Tibial nerve (tissue), 4 donors: ENCODE measurements around the gene DHFR2.

Experiments
- EP300 ChIP-seq, 2 donors: sonication (generic); formaldehyde crosslinking; IDR thresholded peaks; one replicate each; pipeline ENCODE4 v1.6.1; 2017; ENCODE audit warnings: antibody characterized with exemption in 2 of 2, mild to moderate bottlenecking in 1 of 2
- POLR2A ChIP-seq, 2 donors: fragments of 450-650 bp; IDR thresholded peaks; one replicate each; pipeline ENCODE4 v1.6.1; 2017; ENCODE audit warnings: antibody characterized with exemption in 2 of 2, mild to moderate bottlenecking in 2 of 2, moderate library complexity in 2 of 2
- TF ChIP-seq, protein P1 (sequence below), 5 experiments: fragments of 200-600 bp in 3 of 5; fragments of 450-650 bp in 2 of 5; sonication (generic) in 3 of 5; IDR thresholded peaks; one replicate each; pipeline ENCODE4 v1.5.1; 2016 to 2019; ENCODE audit warnings: antibody characterized with exemption in 5 of 5, mild to moderate bottlenecking in 3 of 5, moderate library complexity in 2 of 5

DNA sequence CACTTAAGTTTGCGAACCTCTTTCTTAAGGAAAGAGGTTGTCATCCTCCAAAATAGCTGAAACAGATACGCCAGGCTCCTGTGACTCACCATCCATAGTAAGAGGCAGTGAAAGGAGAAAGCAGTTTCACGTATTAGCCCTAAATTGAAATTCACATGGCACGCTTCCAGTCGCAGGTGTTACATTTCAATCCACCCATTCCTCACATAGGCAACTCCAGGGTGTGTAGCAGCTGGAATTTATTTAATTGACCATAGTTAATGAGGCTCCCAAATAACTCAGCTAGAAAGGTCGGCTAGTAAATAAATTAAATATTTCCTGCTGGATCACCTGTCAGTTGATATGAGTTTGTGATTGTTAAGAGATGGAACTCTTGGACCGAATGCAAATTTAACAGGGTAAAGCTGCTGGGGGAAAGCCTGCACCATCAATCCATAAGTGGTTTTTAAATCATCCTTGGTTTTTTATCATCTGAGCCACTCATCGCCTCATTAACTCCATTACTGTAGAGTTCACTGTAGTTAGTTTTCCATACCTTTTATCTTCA is 19.7 kb upstream of the DHFR2 start:
- TF ChIP-seq, protein P1, sequence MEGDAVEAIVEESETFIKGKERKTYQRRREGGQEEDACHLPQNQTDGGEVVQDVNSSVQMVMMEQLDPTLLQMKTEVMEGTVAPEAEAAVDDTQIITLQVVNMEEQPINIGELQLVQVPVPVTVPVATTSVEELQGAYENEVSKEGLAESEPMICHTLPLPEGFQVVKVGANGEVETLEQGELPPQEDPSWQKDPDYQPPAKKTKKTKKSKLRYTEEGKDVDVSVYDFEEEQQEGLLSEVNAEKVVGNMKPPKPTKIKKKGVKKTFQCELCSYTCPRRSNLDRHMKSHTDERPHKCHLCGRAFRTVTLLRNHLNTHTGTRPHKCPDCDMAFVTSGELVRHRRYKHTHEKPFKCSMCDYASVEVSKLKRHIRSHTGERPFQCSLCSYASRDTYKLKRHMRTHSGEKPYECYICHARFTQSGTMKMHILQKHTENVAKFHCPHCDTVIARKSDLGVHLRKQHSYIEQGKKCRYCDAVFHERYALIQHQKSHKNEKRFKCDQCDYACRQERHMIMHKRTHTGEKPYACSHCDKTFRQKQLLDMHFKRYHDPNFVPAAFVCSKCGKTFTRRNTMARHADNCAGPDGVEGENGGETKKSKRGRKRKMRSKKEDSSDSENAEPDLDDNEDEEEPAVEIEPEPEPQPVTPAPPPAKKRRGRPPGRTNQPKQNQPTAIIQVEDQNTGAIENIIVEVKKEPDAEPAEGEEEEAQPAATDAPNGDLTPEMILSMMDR (IDR thresholded peaks at IDR 0.05) = no peak
- TF ChIP-seq POLR2A (IDR thresholded peaks at IDR 0.05) (no peak), EP300 (IDR thresholded peaks at IDR 0.05) (no peak)
